ENCODE measurements around the gene CHRM4. TPM values are rescaled to one million over a fixed set of nuclear protein-coding genes. Genes with fewer than 3 reads are reported as not detected.

Gene CHRM4
- total RNA-seq, 1 experiment from 2014 or later = 1.1 TPM

- no peak for ATAC-seq
- no peaks in the 10 kb centered on the region for H4K20me1 ChIP-seq (ENCODE audit: insufficient read depth)
- no TSS peak for BruUV-seq (replicated peaks)
- CTCF ChIA-PET = interaction anchor here (1.1 kb wide), 1 partner anchor 15 kb away, joined by 3 read pairs; no protein-coding TSS in a partner anchor
- no peak overlapping the region for H3K4me3 ChIP-seq (replicated peaks in 1 of 2; ENCODE audit: low read depth in 1 of 2, low read length in 2 of 2)
- RAD21 ChIA-PET (ENCODE audit: low non-redundant PET in 1 of 2, low total read pairs in 2 of 2, uncharacterized antibody in 2 of 2, unreplicated experiment in 2 of 2) = no interaction called here
- H3K9ac ChIP-seq (ENCODE audit: low read length) = no peak overlapping the region
- H3K4me1 ChIP-seq (ENCODE audit: control insufficient read depth in 1 of 2, insufficient read depth in 2 of 2, low read length in 2 of 2) = peaks cover 4 to 28% of the 10 kb centered on the region in 2 experiments; a peak in 3 of 4 replicates
- H3K27ac ChIP-seq (ENCODE audit: low read depth, low read length) = no peak overlapping the region
- H3K4me2 ChIP-seq (ENCODE audit: low read length) = no peak overlapping the region
- POLR2A ChIA-PET = no interaction called here
- H3K79me2 ChIP-seq (ENCODE audit: insufficient read depth, low read length) = peaks cover 5% of the 10 kb centered on the region; the same call in 1 of the 2 replicates
- H3K27me3 ChIP-seq (ENCODE audit: insufficient read depth, low read length) = no peaks in the 10 kb centered on the region
- TF ChIP-seq EZH2 (IDR thresholded peaks at IDR 0.05) (no peak), EGR1 (IDR thresholded peaks at IDR 0.05; ENCODE audit: low read depth) (no peak), POLR2A (IDR thresholded peaks at IDR 0.05; ENCODE audit: borderline replicate concordance, extremely low read depth, insufficient read depth, insufficient read length) (no peak)
- TF ChIP-seq, protein P1, sequence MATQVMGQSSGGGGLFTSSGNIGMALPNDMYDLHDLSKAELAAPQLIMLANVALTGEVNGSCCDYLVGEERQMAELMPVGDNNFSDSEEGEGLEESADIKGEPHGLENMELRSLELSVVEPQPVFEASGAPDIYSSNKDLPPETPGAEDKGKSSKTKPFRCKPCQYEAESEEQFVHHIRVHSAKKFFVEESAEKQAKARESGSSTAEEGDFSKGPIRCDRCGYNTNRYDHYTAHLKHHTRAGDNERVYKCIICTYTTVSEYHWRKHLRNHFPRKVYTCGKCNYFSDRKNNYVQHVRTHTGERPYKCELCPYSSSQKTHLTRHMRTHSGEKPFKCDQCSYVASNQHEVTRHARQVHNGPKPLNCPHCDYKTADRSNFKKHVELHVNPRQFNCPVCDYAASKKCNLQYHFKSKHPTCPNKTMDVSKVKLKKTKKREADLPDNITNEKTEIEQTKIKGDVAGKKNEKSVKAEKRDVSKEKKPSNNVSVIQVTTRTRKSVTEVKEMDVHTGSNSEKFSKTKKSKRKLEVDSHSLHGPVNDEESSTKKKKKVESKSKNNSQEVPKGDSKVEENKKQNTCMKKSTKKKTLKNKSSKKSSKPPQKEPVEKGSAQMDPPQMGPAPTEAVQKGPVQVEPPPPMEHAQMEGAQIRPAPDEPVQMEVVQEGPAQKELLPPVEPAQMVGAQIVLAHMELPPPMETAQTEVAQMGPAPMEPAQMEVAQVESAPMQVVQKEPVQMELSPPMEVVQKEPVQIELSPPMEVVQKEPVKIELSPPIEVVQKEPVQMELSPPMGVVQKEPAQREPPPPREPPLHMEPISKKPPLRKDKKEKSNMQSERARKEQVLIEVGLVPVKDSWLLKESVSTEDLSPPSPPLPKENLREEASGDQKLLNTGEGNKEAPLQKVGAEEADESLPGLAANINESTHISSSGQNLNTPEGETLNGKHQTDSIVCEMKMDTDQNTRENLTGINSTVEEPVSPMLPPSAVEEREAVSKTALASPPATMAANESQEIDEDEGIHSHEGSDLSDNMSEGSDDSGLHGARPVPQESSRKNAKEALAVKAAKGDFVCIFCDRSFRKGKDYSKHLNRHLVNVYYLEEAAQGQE (IDR thresholded peaks at IDR 0.05; ENCODE audit: low read depth) = no peak
- DNase-seq (ENCODE audit: low read depth, low spot score) = no peak
- no peak overlapping the region for H2AFZ ChIP-seq (ENCODE audit: low read depth, low read length, poor library complexity, severe bottlenecking)
- intact Hi-C loops (cut with micrococcal nuclease) = no loop called here
- peaks cover 0 to 4% of the 10 kb centered on the region in 2 experiments; a peak in 2 of 4 replicates for H3K36me3 ChIP-seq (ENCODE audit: control insufficient read depth in 1 of 2, insufficient read depth in 2 of 2, low read length in 2 of 2)
- H3K9me2 ChIP-seq (ENCODE audit: insufficient read depth) = no peaks in the 10 kb centered on the region
- no peaks in the 10 kb centered on the region for H3K9me3 ChIP-seq (ENCODE audit: control insufficient read depth in 1 of 2, insufficient read depth in 1 of 2, low read depth in 1 of 2, low read length in 2 of 2)
These were observed 14.3 kb downstream of the CHRM4 start for GRCh38 chr11:46377290-46377689.

- ChIA-PET RAD21 (ENCODE audit: low non-redundant PET in 1 of 2, low total read pairs in 2 of 2, uncharacterized antibody in 2 of 2, unreplicated experiment in 2 of 2) (no interaction called here), POLR2A (no interaction called here), CTCF (no interaction called here)
- no peak overlapping the region for H3K9ac ChIP-seq (ENCODE audit: low read length)
- intact Hi-C loops (cut with micrococcal nuclease) = no loop called here
- H3K27ac ChIP-seq (ENCODE audit: low read depth, low read length) = no peak overlapping the region; the same call in 1 of the 2 replicates
- DNase-seq (ENCODE audit: low read depth, low spot score) = no peak
- no peaks in the 10 kb centered on the region for H3K27me3 ChIP-seq (ENCODE audit: insufficient read depth, low read length)
- H3K9me3 ChIP-seq (ENCODE audit: control insufficient read depth in 1 of 2, insufficient read depth in 1 of 2, low read depth in 1 of 2, low read length in 2 of 2) = no peaks in the 10 kb centered on the region
- no TSS peak for BruUV-seq (replicated peaks)
- no peaks in the 10 kb centered on the region for H4K20me1 ChIP-seq (ENCODE audit: insufficient read depth)
- H3K4me1 ChIP-seq (ENCODE audit: control insufficient read depth in 1 of 2, insufficient read depth in 2 of 2, low read length in 2 of 2) = peaks cover 4 to 22% of the 10 kb centered on the region in 2 experiments; a peak in 3 of 4 replicates
- H3K79me2 ChIP-seq (ENCODE audit: insufficient read depth, low read length) = no peaks in the 10 kb centered on the region
- peaks cover 2 to 4% of the 10 kb centered on the region in 2 experiments; a peak in 3 of 4 replicates for H3K36me3 ChIP-seq (ENCODE audit: control insufficient read depth in 1 of 2, insufficient read depth in 2 of 2, low read length in 2 of 2)
- no peak overlapping the region for H2AFZ ChIP-seq (ENCODE audit: low read depth, low read length, poor library complexity, severe bottlenecking)
- no peaks in the 10 kb centered on the region for H3K9me2 ChIP-seq (ENCODE audit: insufficient read depth)
- H3K4me3 ChIP-seq (replicated peaks in 1 of 2; ENCODE audit: low read depth in 1 of 2, low read length in 2 of 2) = no peak overlapping the region
- no peak overlapping the region for H3K4me2 ChIP-seq (ENCODE audit: low read length)
- ATAC-seq = no peak
- TF ChIP-seq JUND (IDR thresholded peaks at IDR 0.05) (no peak), SRF (IDR thresholded peaks at IDR 0.05; ENCODE audit: low read depth) (no peak), CBX3 (IDR thresholded peaks at IDR 0.05; ENCODE audit: low read depth) (no peak), POLR2AphosphoS5 (IDR thresholded peaks at IDR 0.05; ENCODE audit: low read depth, low read length) (no peak), ZNF274 (IDR thresholded peaks at IDR 0.05; ENCODE audit: low read depth, low read length) (no peak), RAD21 (IDR thresholded peaks at IDR 0.05; ENCODE audit: low read depth) (no peak), FOSL1 (IDR thresholded peaks at IDR 0.05; ENCODE audit: low read depth) (no peak), EZH2 (IDR thresholded peaks at IDR 0.05) (no peak), ELF1 (IDR thresholded peaks at IDR 0.05; ENCODE audit: borderline replicate concordance, low read depth) (no peak), EGR1 (IDR thresholded peaks at IDR 0.05; ENCODE audit: low read depth) (no peak), YY1 (IDR thresholded peaks at IDR 0.05; ENCODE audit: extremely low read depth, insufficient replicate concordance, low read depth, low read length) (no peak)
- TF ChIP-seq, protein P2, sequence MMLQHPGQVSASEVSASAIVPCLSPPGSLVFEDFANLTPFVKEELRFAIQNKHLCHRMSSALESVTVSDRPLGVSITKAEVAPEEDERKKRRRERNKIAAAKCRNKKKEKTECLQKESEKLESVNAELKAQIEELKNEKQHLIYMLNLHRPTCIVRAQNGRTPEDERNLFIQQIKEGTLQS (IDR thresholded peaks at IDR 0.05) = no peak
These were observed 15.1 kb downstream of the CHRM4 start for GRCh38 chr11:46376258-46377050.

Data from HCT116 (cell line).